Activated CD8-positive, alpha-beta memory T cell treated with anti-CD3 and anti-CD28 coated beads for 24 hours (primary cell): Measurements from ENCODE around the gene TMCO6.

Experiments
- DNase-seq: peaks from one replicate; pipeline ENCODE4 v3.0.0-alpha.2; 2020

The TMCO6 gene

GRCh38 chr5:140674211-140674610 is 35.0 kb downstream of the TMCO6 start:
- no peak for DNase-seq

- DNase-seq: no peak
These were observed 35.4 kb downstream of the TMCO6 start for GRCh38 chr5:140674629-140675028.

- DNase-seq: no peak
These were observed 38.7 kb downstream of the TMCO6 start for GRCh38 chr5:140677947-140678346.

GRCh38 chr5:140678993-140679392 is 39.7 kb downstream of the TMCO6 start:
- DNase-seq: no peak

GRCh38 chr5:140690376-140690932 is 51.2 kb downstream of the TMCO6 start:
- no peak for DNase-seq

GRCh38 chr5:140690941-140691924 is 52.0 kb downstream of the TMCO6 start, which contains the start of the genes HARS1 and HARS2:
Gene HARS1, minus strand, starts transcription at chr5:140691370. Its CDS starts 66 bp downstream, at chr5:140691304.
Gene HARS2, plus strand, starts transcription at chr5:140691455. Its CDS starts 194 bp downstream, at chr5:140691649.
- peak; percentile 91 for DNase-seq

GRCh38 chr5:140694276-140694675 is 55.0 kb downstream of the TMCO6 start:
- no peak for DNase-seq
